ENCODE data around the gene OTX1.

- no peak for TF ChIP-seq POLR2A (IDR thresholded peaks at IDR 0.05)
- no peak for TF ChIP-seq CTCF (IDR thresholded peaks at IDR 0.05)
- no peak for TF ChIP-seq POLR2AphosphoS5 (IDR thresholded peaks at IDR 0.05; ENCODE audit: insufficient read depth in 1 of 2, low read depth in 1 of 2)
These were observed 3.7 kb upstream of the OTX1 start for GRCh38 chr2:63046961-63047320.
